ENCODE data around the gene WWOX. TPM values are rescaled to one million over a fixed set of nuclear protein-coding genes. Genes with fewer than 3 reads are reported as not detected.

The WWOX gene
- total and polyA plus RNA-seq, 2 of the 4 experiments (the other 2 are of a cell fraction), result 2.7 to 5.4 TPM

GRCh38 chr16:78690510-78690909 lies 591.1 kb downstream of the WWOX start:
- Histone ChIP-seq H3K9ac (ENCODE audit: low read depth, low read length) (no peak overlapping the region), H3K79me1 (ENCODE audit: low read depth in 1 of 2, low read length in 2 of 2) (no peaks in the 10 kb centered on the region), H2BK15ac (ENCODE audit: low read depth, low read length) (no peak overlapping the region), H2AFZ (replicated peaks; ENCODE audit: low read length, poor library complexity) (no peak overlapping the region), H4K8ac (ENCODE audit: low read depth in 2 of 2, low read length in 2 of 2) (no peak overlapping the region), H2AK9ac (replicated peaks; ENCODE audit: low read depth, low read length, poor library complexity) (no peak overlapping the region), H4K91ac (ENCODE audit: insufficient read depth, low read depth, low read length) (no peak overlapping the region), H3K36me3 (ENCODE audit: control insufficient read depth, insufficient read depth, low read length) (no peaks in the 10 kb centered on the region), H3K14ac (replicated peaks; ENCODE audit: low read depth, low read length) (no peak overlapping the region), H3K9me1 (ENCODE audit: insufficient read depth, low read length) (no peaks in the 10 kb centered on the region), H2BK120ac (ENCODE audit: low read depth, low read length) (no peak overlapping the region), H2BK5ac (ENCODE audit: low read depth, low read length, poor library complexity, severe bottlenecking) (no peak overlapping the region), H2AK5ac (ENCODE audit: low read depth, low read length) (no peak overlapping the region), H3K27ac (ENCODE audit: insufficient read depth, low read length) (no peak overlapping the region), H4K20me1 (ENCODE audit: insufficient read depth, low read length) (no peaks in the 10 kb centered on the region), H2BK20ac (ENCODE audit: low read depth, low read length) (no peak overlapping the region), H3K9me3 (ENCODE audit: control insufficient read depth, insufficient read depth, low read length) (peaks cover 8% of the 10 kb centered on the region), H3K23ac (ENCODE audit: low read depth, low read length) (no peak overlapping the region), H3K56ac (ENCODE audit: extremely low read depth, insufficient read depth, low read length) (no peak overlapping the region), H3K4ac (ENCODE audit: low read depth, low read length) (no peak overlapping the region), H3K4me3 (ENCODE audit: insufficient read depth, low read depth, low read length) (no peak overlapping the region), H3K4me1 (ENCODE audit: control insufficient read depth, insufficient read depth, low read length) (no peaks in the 10 kb centered on the region), H4K5ac (ENCODE audit: low read depth, low read length) (no peak overlapping the region), H3K4me2 (ENCODE audit: low read depth, low read length) (no peak overlapping the region), H3K18ac (ENCODE audit: low read depth, low read length) (no peak overlapping the region), H3K27me3 (ENCODE audit: control insufficient read depth, insufficient read depth, low read length) (no peaks in the 10 kb centered on the region)
- TF ChIP-seq MAZ (IDR thresholded peaks at IDR 0.05; ENCODE audit: borderline replicate concordance, low read depth, low read length) (no peak), ELK1 (IDR thresholded peaks at IDR 0.05; ENCODE audit: borderline replicate concordance, low read depth, low read length) (no peak), MAFK (IDR thresholded peaks at IDR 0.05; ENCODE audit: low read depth, low read length) (no peak), RAD21 (IDR thresholded peaks at IDR 0.05; ENCODE audit: low read length) (no peak), SMC3 (IDR thresholded peaks at IDR 0.05; ENCODE audit: low read depth, low read length) (no peak), CTCF (conservative IDR thresholded peaks at IDR 0.05; ENCODE audit: low read depth, low read length) (no peak), CEBPB (IDR thresholded peaks at IDR 0.05; ENCODE audit: low read depth, low read length) (no peak), RFX5 (IDR thresholded peaks at IDR 0.05; ENCODE audit: low read depth, low read length) (no peak), POLR2A (IDR thresholded peaks at IDR 0.05; ENCODE audit: low read depth, low read length) (no peak), NFE2L2 (IDR thresholded peaks at IDR 0.05; ENCODE audit: low read depth, low read length) (no peak), BHLHE40 (IDR thresholded peaks at IDR 0.05; ENCODE audit: low read depth, low read length) (no peak), USF2 (IDR thresholded peaks at IDR 0.05; ENCODE audit: low read depth, low read length) (no peak), FOS (IDR thresholded peaks at IDR 0.05; ENCODE audit: low read depth, low read length) (no peak), CHD1 (IDR thresholded peaks at IDR 0.05; ENCODE audit: low read depth, low read length) (no peak), RCOR1 (IDR thresholded peaks at IDR 0.05; ENCODE audit: insufficient replicate concordance, low read length) (no peak)
- no peak for DNase-seq
- dilution Hi-C loops (cut with HindIII; ENCODE audit: low sequenced_read_pairs, unreplicated experiment), result no loop called here
- intact Hi-C loops (cut with micrococcal nuclease), result no loop called here
- POLR2A ChIA-PET (ENCODE audit: unreplicated experiment), result no interaction called here
- in situ Hi-C loops (cut with MboI; ENCODE audit: low sequenced_read_pairs), result no loop called here
- no peak for ATAC-seq (ENCODE audit: low read depth)
- WGBS, 2 experiments (ENCODE audit: extremely low coverage in 2 of 2, insufficient read length in 1 of 2), result no CpG with 5 or more reads among the region's 4 CpGs
- BruUV-seq (replicated peaks), result no TSS peak
- CTCF ChIA-PET, result no interaction called here
